GM12878 (cell line): ENCODE data around the gene SLC39A7. TPM values are rescaled to one million over a fixed set of nuclear protein-coding genes. Genes with fewer than 3 reads are reported as not detected.

Source experiments
- ATF7 ChIP-seq: fragments of 450-650 bp; IDR thresholded peaks from 2 replicates; pipeline ENCODE4 v1.6.1; 2016; ENCODE audit warnings: low read depth, mild to moderate bottlenecking
- BACH1 ChIP-seq: fragments of 450-650 bp; IDR thresholded peaks from 2 replicates; pipeline ENCODE4 v1.6.1; 2017; ENCODE audit warnings: mild to moderate bottlenecking, borderline replicate concordance
- FOXM1 ChIP-seq: IDR thresholded peaks from 2 replicates; pipeline ENCODE4 v1.6.1; 2012; ENCODE audit warnings: low read depth, mild to moderate bottlenecking, inconsistent platforms, low read length, moderate library complexity
- HDGF ChIP-seq: fragments of 450-650 bp; IDR thresholded peaks from 2 replicates; pipeline ENCODE4 v1.6.1; 2016; ENCODE audit warnings: antibody characterized with exemption
- JUND ChIP-seq: IDR thresholded peaks from 2 replicates; pipeline ENCODE4 v1.6.1; 2012; ENCODE audit warnings: low read depth, mild to moderate bottlenecking, low read length, improper control_type of control experiment, moderate library complexity
- KLF5 ChIP-seq: fragments of 450-650 bp; IDR thresholded peaks from 2 replicates; pipeline ENCODE4 v1.6.1; 2014; ENCODE audit warnings: mild to moderate bottlenecking; ENCODE audit not compliant: partially characterized antibody
- NFXL1 ChIP-seq: fragments of 450-650 bp; IDR thresholded peaks from 2 replicates; pipeline ENCODE4 v1.6.1; 2017; ENCODE audit warnings: antibody characterized with exemption, mild to moderate bottlenecking, borderline replicate concordance
- NFYA ChIP-seq: IDR thresholded peaks from 2 replicates; pipeline ENCODE4 v1.6.1; 2011; ENCODE audit warnings: low read depth, mild to moderate bottlenecking, low read length, improper control_type of control experiment, borderline replicate concordance
- NR2F1 ChIP-seq: fragments of 450-650 bp; conservative IDR thresholded peaks from 2 replicates; pipeline ENCODE4 v1.6.1; 2017; ENCODE audit warnings: mild to moderate bottlenecking
- POU2F2 ChIP-seq: IDR thresholded peaks from 3 replicates; pipeline ENCODE4 v1.6.1; 2011; ENCODE audit warnings: low read depth, mild to moderate bottlenecking, low read length, borderline replicate concordance
- RBBP5 ChIP-seq: fragments of 200-600 bp; sonication (generic); conservative IDR thresholded peaks from 2 replicates; pipeline ENCODE4 v1.6.1; 2016
- SMAD1 ChIP-seq: fragments of 450-650 bp; IDR thresholded peaks from 2 replicates; pipeline ENCODE4 v1.6.1; 2018; ENCODE audit warnings: mild to moderate bottlenecking, low read depth; ENCODE audit not compliant: partially characterized antibody
- SMC3 ChIP-seq: IDR thresholded peaks from 2 replicates; pipeline ENCODE4 v1.6.1; 2011; ENCODE audit warnings: low read length, improper control_type of control experiment, borderline replicate concordance
- TAF1 ChIP-seq: IDR thresholded peaks from 2 replicates; pipeline ENCODE4 v1.6.1; 2011; ENCODE audit warnings: mild to moderate bottlenecking, low read depth, low read length, borderline replicate concordance
- polyA plus RNA-seq, 11 experiments: library from polyadenylated mRNA; depleted of rRNA in 4 of 11; unstranded in 6 of 11; stranded (reverse) in 5 of 11; fragments of >200 nt; fragmentation: Nextera tagmentation in 4 of 11; fragmentation: Illumina TruSeq in 1 of 11; extraction: Ambion mirVana in 4 of 11; extraction: Trizol in 1 of 11; gene quantifications; 1 replicate in 1 of 11; 2 replicates in 10 of 11; pipeline versions ENCODE4 v1.2.1 to v1.2.3, GENCODE V29; 2011 to 2016; ENCODE audit warnings: inconsistent platforms in 2 of 11, missing spikeins in 2 of 11, low read depth in 1 of 11
- total RNA-seq, 4 experiments: library from RNA; depleted of rRNA in 3 of 4; stranded (reverse); fragments of >200 nt in 3 of 4; fragmentation: Illumina TruSeq in 1 of 4; extraction: Trizol in 1 of 4; gene quantifications; 2 replicates each; pipeline versions ENCODE4 v1.2.1 to v1.2.3, GENCODE V29; 2013 to 2021
- TF ChIP-seq, protein P1 (sequence below): fragments of 450-650 bp; IDR thresholded peaks from 2 replicates; pipeline ENCODE4 v1.6.1; 2017; ENCODE audit warnings: low read depth, mild to moderate bottlenecking, moderate library complexity
- TF ChIP-seq, protein P2 (sequence below): fragments of 450-650 bp; formaldehyde crosslinking; IDR thresholded peaks from 2 replicates; pipeline ENCODE4 v1.4.0; 2020; ENCODE audit warnings: mild to moderate bottlenecking, moderate library complexity
- TF ChIP-seq, protein P3 (sequence below): fragments of 450-650 bp; IDR thresholded peaks from 2 replicates; pipeline ENCODE4 v1.6.1; 2018; ENCODE audit warnings: mild to moderate bottlenecking, low read depth, moderate library complexity; ENCODE audit not compliant: partially characterized antibody
- TF ChIP-seq, protein P4 (sequence below): fragments of 450-650 bp; formaldehyde crosslinking; IDR thresholded peaks from 2 replicates; pipeline ENCODE4 v1.5.0; 2022; ENCODE audit warnings: mild to moderate bottlenecking, missing genetic modification characterization

Gene SLC39A7
- total and polyA plus RNA-seq, 10 of the 15 experiments (the other 5 are each of a cell fraction or from before 2014, with no cell fraction given) = 7.3 to 63.1 (median 40.6) TPM

DNA sequence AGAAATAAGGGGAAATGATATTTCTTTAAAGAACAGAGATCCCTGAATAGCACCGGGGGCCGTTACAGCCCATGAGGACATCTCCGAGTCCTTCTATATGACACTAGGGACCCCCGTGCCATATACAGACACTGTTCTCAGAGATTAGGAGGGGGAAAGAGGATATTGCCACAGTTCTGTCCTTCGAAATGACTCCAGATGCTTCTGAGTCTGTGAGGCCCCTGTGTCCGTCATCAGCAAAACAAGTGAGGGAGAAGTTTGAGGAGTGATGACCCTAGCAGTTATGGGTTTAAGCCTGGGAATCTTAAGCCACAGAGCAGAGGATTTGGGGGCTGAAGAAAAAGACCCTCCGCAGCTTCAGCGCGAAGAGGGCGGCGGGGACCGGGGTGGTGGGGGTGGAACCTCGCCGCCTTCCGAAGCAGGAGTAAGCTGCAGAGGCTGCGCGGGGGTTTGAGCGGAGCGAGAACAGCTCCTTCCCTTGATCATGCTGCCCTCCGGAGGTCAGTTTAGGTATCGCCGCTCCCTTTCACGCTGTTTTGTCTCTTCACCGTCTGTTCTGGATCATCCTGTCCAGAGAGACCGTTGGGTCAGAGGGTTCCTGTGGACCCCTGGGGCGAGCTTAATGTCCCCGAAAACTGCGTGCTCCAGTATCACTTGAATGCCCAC lies 47.4 kb downstream of the SLC39A7 start (continued):
- TF ChIP-seq, protein P1, sequence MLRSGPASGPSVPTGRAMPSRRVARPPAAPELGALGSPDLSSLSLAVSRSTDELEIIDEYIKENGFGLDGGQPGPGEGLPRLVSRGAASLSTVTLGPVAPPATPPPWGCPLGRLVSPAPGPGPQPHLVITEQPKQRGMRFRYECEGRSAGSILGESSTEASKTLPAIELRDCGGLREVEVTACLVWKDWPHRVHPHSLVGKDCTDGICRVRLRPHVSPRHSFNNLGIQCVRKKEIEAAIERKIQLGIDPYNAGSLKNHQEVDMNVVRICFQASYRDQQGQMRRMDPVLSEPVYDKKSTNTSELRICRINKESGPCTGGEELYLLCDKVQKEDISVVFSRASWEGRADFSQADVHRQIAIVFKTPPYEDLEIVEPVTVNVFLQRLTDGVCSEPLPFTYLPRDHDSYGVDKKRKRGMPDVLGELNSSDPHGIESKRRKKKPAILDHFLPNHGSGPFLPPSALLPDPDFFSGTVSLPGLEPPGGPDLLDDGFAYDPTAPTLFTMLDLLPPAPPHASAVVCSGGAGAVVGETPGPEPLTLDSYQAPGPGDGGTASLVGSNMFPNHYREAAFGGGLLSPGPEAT = no peak; the same call in 1 of the 2 replicates
- no peak for TF ChIP-seq RBBP5
- TF ChIP-seq, protein P2, sequence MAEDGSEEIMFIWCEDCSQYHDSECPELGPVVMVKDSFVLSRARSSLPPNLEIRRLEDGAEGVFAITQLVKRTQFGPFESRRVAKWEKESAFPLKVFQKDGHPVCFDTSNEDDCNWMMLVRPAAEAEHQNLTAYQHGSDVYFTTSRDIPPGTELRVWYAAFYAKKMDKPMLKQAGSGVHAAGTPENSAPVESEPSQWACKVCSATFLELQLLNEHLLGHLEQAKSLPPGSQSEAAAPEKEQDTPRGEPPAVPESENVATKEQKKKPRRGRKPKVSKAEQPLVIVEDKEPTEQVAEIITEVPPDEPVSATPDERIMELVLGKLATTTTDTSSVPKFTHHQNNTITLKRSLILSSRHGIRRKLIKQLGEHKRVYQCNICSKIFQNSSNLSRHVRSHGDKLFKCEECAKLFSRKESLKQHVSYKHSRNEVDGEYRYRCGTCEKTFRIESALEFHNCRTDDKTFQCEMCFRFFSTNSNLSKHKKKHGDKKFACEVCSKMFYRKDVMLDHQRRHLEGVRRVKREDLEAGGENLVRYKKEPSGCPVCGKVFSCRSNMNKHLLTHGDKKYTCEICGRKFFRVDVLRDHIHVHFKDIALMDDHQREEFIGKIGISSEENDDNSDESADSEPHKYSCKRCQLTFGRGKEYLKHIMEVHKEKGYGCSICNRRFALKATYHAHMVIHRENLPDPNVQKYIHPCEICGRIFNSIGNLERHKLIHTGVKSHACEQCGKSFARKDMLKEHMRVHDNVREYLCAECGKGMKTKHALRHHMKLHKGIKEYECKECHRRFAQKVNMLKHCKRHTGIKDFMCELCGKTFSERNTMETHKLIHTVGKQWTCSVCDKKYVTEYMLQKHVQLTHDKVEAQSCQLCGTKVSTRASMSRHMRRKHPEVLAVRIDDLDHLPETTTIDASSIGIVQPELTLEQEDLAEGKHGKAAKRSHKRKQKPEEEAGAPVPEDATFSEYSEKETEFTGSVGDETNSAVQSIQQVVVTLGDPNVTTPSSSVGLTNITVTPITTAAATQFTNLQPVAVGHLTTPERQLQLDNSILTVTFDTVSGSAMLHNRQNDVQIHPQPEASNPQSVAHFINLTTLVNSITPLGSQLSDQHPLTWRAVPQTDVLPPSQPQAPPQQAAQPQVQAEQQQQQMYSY (CRISPR knock-in tag) = no peak
- no peak for TF ChIP-seq BACH1
- TF ChIP-seq NR2F1 = no peak
- peak; percentile 46; the same call in 1 of the 3 replicates for TF ChIP-seq POU2F2
- no peak for TF ChIP-seq SMAD1
- no peak for TF ChIP-seq TAF1
- no peak for TF ChIP-seq JUND
- TF ChIP-seq KLF5 = no peak
- no peak for TF ChIP-seq ATF7
- TF ChIP-seq SMC3 = peak; percentile 79
- TF ChIP-seq NFXL1 = no peak
- TF ChIP-seq, protein P3, sequence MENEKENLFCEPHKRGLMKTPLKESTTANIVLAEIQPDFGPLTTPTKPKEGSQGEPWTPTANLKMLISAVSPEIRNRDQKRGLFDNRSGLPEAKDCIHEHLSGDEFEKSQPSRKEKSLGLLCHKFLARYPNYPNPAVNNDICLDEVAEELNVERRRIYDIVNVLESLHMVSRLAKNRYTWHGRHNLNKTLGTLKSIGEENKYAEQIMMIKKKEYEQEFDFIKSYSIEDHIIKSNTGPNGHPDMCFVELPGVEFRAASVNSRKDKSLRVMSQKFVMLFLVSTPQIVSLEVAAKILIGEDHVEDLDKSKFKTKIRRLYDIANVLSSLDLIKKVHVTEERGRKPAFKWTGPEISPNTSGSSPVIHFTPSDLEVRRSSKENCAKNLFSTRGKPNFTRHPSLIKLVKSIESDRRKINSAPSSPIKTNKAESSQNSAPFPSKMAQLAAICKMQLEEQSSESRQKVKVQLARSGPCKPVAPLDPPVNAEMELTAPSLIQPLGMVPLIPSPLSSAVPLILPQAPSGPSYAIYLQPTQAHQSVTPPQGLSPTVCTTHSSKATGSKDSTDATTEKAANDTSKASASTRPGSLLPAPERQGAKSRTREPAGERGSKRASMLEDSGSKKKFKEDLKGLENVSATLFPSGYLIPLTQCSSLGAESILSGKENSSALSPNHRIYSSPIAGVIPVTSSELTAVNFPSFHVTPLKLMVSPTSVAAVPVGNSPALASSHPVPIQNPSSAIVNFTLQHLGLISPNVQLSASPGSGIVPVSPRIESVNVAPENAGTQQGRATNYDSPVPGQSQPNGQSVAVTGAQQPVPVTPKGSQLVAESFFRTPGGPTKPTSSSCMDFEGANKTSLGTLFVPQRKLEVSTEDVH = no peak
- no peak for TF ChIP-seq FOXM1
- TF ChIP-seq, protein P4, sequence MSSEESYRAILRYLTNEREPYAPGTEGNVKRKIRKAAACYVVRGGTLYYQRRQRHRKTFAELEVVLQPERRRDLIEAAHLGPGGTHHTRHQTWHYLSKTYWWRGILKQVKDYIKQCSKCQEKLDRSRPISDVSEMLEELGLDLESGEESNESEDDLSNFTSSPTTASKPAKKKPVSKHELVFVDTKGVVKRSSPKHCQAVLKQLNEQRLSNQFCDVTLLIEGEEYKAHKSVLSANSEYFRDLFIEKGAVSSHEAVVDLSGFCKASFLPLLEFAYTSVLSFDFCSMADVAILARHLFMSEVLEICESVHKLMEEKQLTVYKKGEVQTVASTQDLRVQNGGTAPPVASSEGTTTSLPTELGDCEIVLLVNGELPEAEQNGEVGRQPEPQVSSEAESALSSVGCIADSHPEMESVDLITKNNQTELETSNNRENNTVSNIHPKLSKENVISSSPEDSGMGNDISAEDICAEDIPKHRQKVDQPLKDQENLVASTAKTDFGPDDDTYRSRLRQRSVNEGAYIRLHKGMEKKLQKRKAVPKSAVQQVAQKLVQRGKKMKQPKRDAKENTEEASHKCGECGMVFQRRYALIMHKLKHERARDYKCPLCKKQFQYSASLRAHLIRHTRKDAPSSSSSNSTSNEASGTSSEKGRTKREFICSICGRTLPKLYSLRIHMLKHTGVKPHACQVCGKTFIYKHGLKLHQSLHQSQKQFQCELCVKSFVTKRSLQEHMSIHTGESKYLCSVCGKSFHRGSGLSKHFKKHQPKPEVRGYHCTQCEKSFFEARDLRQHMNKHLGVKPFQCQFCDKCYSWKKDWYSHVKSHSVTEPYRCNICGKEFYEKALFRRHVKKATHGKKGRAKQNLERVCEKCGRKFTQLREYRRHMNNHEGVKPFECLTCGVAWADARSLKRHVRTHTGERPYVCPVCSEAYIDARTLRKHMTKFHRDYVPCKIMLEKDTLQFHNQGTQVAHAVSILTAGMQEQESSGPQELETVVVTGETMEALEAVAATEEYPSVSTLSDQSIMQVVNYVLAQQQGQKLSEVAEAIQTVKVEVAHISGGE (CRISPR knock-in tag) = no peak
- TF ChIP-seq NFYA = no peak
- no peak for TF ChIP-seq HDGF
